ENCODE measurements around the gene ACADVL.
A peak's percentile ranks its signal among the peaks of the same experiment; 100 is the strongest.
"Not testable (repeated sequence)": the region's sequence is repeated elsewhere in the genome, so short reads cannot be mapped to it uniquely, and the experiment has no call there.

ACADVL gene

GRCh38 chr17:7235693-7236665 is 16.2 kb downstream of the ACADVL start:
- FAIRE-seq: no peak

GRCh38 chr17:7236808-7237207 is 17.1 kb downstream of the ACADVL start:
- no peak for FAIRE-seq

- no peak for FAIRE-seq
Observed at GRCh38 chr17:7237266-7237760, 17.6 kb downstream of the ACADVL start.

- no peak for FAIRE-seq
Observed at GRCh38 chr17:7237761-7238419, 18.2 kb downstream of the ACADVL start.

DNA sequence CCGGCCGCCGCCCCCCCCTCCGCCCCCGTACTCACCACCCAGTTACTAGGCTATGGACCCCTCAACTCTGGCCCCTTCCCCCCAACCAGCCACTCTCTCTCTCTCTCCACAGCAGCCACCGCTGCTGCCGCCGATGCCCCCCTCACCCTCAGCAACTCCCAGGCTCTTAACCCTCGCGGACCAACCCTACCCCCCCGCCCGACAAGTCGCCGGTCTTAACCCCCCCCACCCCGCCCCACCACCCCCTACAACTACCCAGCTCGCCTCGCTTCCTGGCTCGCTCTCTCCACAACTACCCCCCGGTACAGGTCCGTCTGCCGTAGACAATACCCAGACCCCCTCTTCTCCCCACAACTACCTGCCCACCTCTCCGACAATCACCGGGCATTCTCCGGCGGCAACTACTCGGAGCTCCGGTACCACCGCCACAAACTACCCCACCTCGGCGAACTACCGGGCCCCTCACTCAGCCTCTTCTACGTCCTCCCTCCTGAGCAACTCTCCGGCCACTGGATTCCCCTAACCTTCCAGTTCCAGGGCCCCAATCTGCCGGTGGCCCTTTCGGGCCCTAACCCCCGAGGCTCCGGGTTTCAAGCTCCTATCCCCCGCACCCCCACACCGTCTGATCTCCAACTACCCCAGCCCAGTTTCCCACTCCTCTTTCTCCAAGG is 18.8 kb downstream of the ACADVL start:
- no peak for FAIRE-seq

GRCh38 chr17:7239091-7240027 is 19.6 kb downstream of the ACADVL start, which contains the start of gene PHF23:
Gene PHF23, minus strand, starts transcription at chr17:7239457. Its CDS starts 178 bp downstream, at chr17:7239279.
- peak; percentile 93 for FAIRE-seq

DNA sequence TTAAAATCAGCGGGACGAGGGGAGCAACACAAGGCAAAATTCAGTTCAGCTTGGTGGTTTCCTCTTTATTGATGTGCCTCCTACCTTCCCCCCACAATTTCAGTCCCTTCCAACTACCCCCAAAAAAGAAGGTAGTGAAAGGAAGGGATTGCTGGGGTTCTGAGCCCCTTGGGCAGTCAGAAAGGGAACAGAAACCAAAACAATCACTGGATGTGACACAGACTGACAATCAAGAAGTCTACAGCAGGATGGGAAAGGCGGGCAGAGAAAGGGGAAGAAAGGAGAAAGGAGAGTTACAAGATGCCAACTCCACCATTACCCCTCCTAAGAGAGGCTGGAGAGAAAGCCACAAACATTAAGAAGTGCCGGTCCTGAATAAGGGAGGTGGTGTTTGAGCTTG is 20.6 kb downstream of the ACADVL start:
- no peak for FAIRE-seq

DNA sequence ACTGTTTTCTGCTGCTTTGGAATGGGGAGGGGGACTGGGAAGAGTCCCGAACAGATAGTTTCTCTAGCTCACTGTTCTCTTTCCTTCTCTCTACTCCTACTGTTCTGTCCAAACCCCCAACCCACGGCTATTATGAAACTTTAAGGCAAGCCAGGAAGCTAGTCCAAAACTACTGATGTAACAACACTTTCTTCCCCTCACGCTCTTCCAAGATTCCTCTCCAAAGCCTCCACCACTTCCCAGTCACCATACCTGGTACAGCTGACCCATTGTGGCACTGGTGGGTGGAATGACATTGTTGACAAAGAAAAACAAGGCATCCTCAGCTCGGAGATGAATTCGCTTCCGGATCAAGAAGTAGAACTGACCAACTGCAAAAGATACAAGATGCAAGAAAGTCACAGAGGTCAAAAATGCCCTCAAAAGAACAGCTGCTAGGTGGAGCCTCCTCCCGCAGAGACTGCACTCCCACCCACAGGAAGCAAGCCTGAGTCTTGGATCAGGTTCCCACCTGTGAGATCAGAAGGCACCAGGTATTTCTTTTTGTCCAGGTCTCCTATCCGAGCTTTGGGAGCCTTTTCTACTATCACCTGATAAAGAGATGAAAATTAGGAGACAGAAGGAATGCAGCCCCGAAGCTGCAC is 21.5 kb downstream of the ACADVL start:
- FAIRE-seq: no peak

DNA sequence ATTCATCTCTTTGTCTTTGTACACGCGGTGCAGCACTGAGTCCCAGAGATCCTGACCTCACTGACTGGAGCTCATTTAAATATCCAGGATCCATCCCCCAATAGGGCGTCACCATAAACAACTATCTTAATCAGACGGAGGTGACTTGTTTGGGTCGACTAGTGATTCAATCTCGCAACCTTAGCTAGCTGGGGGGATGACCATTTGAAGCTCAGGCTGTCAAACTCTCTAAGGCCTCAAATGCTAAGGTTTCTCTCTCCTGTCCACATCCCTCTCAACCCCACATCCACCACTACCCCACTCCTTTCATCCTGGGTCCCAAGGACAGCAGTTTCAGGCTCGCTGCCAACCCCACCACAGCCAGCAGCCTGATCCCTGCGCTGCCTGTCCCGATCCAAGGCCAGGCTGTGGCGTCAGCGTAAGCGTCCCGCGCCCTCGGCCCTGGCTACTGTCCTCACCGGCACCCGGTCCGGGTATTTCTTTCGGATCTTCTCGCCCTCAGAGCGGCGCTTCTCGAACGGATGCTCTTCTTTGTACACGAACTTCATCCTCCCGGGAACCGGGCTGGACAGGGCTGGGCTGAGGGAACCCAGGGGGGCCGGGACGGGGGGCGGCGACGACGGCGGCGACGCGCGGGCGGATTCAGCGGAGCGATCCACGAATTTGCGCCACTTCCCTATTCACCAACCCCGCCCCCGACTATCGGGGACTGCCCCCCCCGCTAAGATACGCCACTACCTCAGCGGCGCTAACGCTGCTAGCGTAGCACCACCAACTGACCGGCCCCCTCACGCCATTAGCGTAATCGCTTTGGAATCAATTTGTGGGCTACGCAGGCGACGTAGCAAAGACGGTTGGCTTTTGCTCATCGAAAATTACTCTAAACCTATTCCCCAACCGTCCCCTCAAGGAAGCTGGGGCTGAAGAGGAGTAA is 22.3 kb downstream of the ACADVL start, which contains the start of gene GABARAP:
GABARAP (minus strand) TSS at position 667 of the 934 bp plus-strand sequence; CDS start at position 548, 119 bp downstream.
- FAIRE-seq: no peak

GRCh38 chr17:7242717-7243452 is 23.1 kb downstream of the ACADVL start:
- no peak for FAIRE-seq

DNA sequence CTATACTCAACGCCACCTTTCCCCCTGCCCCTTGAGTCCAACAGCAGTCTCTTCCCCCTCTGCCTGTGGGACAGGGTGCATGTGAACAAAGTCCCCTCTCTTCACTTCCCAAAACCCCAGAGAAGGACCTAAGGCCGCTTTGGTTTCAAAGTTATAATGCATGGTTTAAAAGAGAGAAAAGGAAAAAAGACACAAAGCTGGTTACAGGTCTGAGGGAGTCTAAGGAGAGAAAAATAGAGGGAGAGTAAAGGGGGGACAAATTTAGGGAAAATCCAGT is 23.7 kb downstream of the ACADVL start:
- no peak for FAIRE-seq

- FAIRE-seq: not testable (repeated sequence)
Observed at GRCh38 chr17:7243838-7244237, 24.1 kb downstream of the ACADVL start.

DNA sequence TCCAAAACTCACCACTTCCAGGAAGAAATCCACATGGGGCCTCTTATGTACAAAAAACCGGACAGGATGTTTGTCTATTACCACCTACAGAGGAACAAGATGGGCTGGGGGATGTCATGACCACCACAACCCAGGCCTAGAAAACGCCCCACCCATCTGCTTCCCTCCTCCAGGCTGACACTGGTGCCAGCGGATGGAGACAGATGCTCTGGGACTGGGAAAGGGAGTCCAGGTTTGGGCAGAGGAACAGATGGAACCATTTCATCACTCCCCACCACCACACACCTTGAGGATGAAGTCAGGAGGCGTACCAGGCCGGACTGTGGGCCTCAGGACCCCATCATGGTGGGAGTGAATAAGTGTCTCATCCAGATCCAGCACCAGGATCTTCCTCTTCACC is 27.0 kb downstream of the ACADVL start:
- no peak for FAIRE-seq

DNA sequence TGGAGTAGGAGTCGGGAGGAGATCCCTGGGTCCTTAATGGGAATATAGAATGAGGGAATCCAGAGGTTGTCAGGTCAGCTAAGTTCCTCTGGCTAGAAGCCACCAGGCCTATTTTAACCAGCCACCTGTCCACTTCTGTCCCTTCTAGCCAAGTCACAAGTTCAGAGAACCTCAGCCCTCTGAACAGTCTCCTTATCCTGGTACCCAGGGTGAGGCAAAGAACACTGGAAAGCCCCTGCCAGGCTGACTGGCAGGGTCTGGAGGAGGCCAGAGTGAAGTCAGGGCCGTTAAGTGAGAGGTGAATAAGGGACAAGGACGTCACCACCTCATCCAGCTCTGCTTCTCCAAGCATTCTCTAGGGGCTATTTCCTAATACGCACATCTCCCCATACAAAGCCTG is 29.1 kb downstream of the ACADVL start:
- FAIRE-seq: no peak

GRCh38 chr17:7249214-7249613 is 29.5 kb downstream of the ACADVL start:
- FAIRE-seq: no peak

DNA sequence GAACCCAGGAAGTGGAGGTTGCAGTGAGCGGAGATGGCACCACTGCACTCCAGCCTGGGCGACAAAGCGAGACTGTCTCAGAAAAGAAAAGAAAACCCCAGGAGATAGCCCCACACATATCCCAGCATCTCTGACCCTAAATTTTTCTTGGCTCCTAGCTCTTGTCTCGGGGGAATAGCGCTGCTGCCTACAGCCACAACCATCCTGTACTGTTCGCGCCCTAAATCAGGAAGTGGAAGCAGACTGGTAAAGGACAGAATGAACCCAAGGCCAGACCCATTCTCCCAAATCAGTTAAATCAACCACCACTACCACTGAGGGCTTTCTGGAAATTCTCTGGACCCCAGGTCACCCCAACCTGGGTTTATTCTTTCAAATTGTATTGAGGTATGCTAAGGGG is 30.1 kb downstream of the ACADVL start:
- no peak for FAIRE-seq

GRCh38 chr17:7250695-7251627 is 31.2 kb downstream of the ACADVL start:
- FAIRE-seq: no peak

- FAIRE-seq: peak; percentile 95
Observed at GRCh38 chr17:7251661-7252175, 32.0 kb downstream of the ACADVL start, which contains the start of gene CTDNEP1. Gene CTDNEP1, minus strand, starts transcription at chr17:7251734. Its CDS starts 438 bp downstream, at chr17:7251296.

Measured in TTC549 (cell line).